Measurements from ENCODE around the gene SSH2.

The SSH2 gene

DNA sequence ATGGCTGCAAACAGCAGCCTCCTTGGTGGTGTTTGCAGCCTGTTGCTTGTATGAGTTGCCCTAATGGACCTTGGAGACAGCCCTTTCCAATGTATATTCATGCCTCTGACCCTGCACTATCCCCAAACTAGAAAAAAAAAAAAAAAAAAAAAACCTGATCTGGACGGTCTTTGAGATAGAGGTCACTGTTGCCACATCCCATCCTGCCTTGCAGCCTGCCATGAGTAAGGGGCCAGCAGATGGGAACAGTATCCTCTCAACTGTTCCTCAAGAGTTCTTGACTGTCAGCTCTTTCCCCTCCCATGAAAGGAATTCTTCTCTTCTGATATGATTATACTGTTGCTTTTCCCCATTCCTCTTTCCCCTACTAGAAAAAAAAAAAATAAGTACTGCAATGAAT lies 152.4 kb downstream of the SSH2 start:
- Histone ChIP-seq H3K4me3 (ENCODE audit: low read length) (no peak overlapping the region), H3K27ac (ENCODE audit: low read depth, low read length) (no peak overlapping the region), H3K9ac (ENCODE audit: low read length) (no peak overlapping the region), H3K4me1 (ENCODE audit: control insufficient read depth, insufficient read depth, low read length) (no peaks in the 10 kb centered on the region), H3K27me3 (ENCODE audit: control insufficient read depth, insufficient read depth, low read length) (no peaks in the 10 kb centered on the region), H3K36me3 (ENCODE audit: control insufficient read depth, insufficient read depth, low read length) (no peaks in the 10 kb centered on the region)

DNA sequence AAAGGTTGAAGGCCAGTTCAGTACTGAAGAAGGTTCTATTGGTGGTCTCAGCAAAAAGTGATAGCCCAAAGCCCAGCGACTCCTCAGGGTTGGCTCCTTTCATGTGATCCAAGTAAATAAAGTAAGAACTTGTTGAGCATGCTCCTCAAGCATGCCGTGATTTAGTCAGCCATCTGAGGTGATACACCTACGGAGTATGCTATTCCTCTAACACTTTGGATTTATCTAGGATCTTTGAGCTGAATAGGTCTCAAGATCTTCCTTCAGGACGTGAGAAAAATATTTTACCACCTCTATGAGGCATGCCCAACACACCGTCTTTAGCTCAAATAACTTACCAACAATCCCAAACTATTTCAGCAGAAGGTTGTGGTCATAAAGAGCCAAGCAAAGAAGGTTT lies 154.0 kb downstream of the SSH2 start:
- Histone ChIP-seq H3K4me3 (ENCODE audit: low read length) (no peak overlapping the region), H3K27ac (ENCODE audit: low read depth, low read length) (no peak overlapping the region), H3K9ac (ENCODE audit: low read length) (no peak overlapping the region), H3K4me1 (ENCODE audit: control insufficient read depth, insufficient read depth, low read length) (no peaks in the 10 kb centered on the region), H3K27me3 (ENCODE audit: control insufficient read depth, insufficient read depth, low read length) (no peaks in the 10 kb centered on the region), H3K36me3 (ENCODE audit: control insufficient read depth, insufficient read depth, low read length) (no peaks in the 10 kb centered on the region)

DNA sequence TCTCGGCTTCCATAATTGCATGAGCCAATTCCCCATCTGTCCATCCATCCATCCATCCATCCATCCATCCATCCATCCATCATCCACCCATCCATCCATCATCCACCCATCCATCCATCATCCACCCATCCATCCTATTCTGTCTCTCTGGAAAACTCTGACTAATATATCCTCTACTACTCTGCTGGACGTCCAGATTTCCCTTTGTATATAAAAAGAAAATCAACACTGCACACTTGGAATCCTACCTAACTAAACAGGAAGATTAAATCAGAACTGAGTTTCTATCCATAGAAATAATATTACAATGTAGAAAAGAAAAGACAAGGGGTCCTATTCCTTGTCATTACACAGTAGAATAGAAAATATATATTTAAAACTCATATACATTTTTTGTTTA lies 157.0 kb downstream of the SSH2 start:
- no peak overlapping the region for H3K9ac ChIP-seq (ENCODE audit: low read length)
- H3K4me1 ChIP-seq (ENCODE audit: control insufficient read depth, insufficient read depth, low read length): no peaks in the 10 kb centered on the region
- H3K4me3 ChIP-seq (ENCODE audit: low read length): no peak overlapping the region
- H3K27ac ChIP-seq (ENCODE audit: low read depth, low read length): no peak overlapping the region
- H3K36me3 ChIP-seq (ENCODE audit: control insufficient read depth, insufficient read depth, low read length): no peaks in the 10 kb centered on the region
- no peaks in the 10 kb centered on the region for H3K27me3 ChIP-seq (ENCODE audit: control insufficient read depth, insufficient read depth, low read length)

DNA sequence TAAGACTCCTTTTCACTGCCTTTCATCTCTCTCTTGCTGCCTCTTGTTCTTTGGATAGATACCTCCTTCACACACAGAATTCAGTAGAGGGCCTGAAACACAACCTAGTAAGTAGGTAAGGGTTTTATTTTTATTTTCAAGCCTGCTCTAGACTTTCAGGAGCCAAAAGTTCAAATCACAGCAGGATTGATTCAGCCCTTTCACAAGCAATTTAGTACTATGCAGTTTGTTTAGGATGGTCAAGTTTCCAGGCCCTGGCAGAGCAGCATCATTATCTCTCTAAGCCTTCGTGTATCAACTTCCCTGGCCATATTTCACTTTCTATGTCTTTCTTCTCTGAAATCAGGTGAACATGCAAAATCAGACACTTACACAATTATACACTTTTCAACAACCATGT lies 158.5 kb downstream of the SSH2 start:
- Histone ChIP-seq H3K36me3 (ENCODE audit: control insufficient read depth, insufficient read depth, low read length) (no peaks in the 10 kb centered on the region), H3K4me1 (ENCODE audit: control insufficient read depth, insufficient read depth, low read length) (no peaks in the 10 kb centered on the region), H3K9ac (ENCODE audit: low read length) (no peak overlapping the region), H3K27ac (ENCODE audit: low read depth, low read length) (no peak overlapping the region), H3K27me3 (ENCODE audit: control insufficient read depth, insufficient read depth, low read length) (no peaks in the 10 kb centered on the region), H3K4me3 (ENCODE audit: low read length) (no peak overlapping the region)

DNA sequence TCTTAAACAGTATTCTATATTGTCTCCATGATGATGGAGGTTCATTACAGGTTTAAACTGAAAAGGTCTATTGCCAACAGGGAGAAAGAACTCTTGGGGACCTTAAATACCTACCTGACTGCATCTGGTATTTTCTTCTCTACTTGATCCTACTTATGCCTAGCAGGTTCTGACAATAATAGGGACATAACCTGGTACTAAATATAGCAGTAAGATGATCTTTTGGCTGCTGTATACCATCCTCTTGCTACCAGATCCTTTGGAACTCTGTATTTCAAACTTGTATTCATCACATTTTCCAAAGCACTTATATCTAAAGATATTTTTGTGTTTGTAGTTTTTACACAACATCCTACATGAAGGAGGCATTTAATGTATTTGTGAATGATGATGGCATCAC lies 160.8 kb downstream of the SSH2 start:
- Histone ChIP-seq H3K4me1 (ENCODE audit: control insufficient read depth, insufficient read depth, low read length) (no peaks in the 10 kb centered on the region), H3K27ac (ENCODE audit: low read depth, low read length) (no peak overlapping the region), H3K36me3 (ENCODE audit: control insufficient read depth, insufficient read depth, low read length) (no peaks in the 10 kb centered on the region), H3K4me3 (ENCODE audit: low read length) (no peak overlapping the region), H3K9ac (ENCODE audit: low read length) (no peak overlapping the region), H3K27me3 (ENCODE audit: control insufficient read depth, insufficient read depth, low read length) (no peaks in the 10 kb centered on the region)

DNA sequence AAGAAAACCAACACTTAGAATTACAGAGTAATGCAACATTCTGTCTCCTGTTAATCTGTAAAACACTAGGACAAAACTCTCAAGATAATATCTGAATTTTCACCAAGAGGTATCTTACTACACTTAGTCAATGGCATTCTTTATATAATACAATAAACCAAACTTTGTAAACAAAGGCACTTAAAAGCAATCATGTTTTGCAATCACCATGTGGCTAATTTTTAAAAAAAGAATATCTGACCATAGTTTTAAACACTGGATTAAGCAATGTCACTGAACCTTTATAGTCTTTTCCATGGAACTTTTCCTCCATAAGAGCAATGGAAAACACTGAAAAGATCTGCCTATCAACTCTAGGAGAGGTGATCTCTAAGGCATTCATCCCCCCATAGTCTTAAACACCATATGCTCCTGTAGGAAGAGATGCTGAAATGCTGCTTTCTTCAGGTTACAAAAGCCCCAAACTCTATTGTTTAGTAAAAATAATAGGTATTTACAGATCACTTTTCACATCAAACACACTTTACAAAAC lies 163.2 kb downstream of the SSH2 start:
- no peak overlapping the region for H3K4me3 ChIP-seq (ENCODE audit: low read length)
- no peak overlapping the region for H3K27ac ChIP-seq (ENCODE audit: low read depth, low read length)
- H3K4me1 ChIP-seq (ENCODE audit: control insufficient read depth, insufficient read depth, low read length): no peaks in the 10 kb centered on the region
- H3K27me3 ChIP-seq (ENCODE audit: control insufficient read depth, insufficient read depth, low read length): no peaks in the 10 kb centered on the region
- no peaks in the 10 kb centered on the region for H3K36me3 ChIP-seq (ENCODE audit: control insufficient read depth, insufficient read depth, low read length)
- H3K9ac ChIP-seq (ENCODE audit: low read length): no peak overlapping the region

DNA sequence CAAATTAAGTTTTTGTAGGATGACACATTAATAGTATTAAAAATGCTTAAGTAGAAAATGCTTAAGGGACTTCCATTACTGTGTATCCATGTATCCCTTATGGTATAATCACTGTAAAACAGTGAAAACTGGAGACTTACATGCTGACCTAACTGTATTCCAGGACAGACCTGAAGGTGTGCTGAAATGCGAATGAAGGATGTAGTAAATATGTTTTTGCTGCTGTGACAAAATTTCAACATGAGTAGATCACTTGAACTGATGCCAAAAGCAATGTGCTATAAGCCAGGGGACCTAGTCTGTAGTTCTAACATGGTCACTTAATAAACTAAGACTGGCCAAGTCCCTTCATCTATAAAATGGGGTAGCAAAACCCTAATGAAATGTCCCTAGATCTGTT lies 165.3 kb downstream of the SSH2 start:
- Histone ChIP-seq H3K4me3 (ENCODE audit: low read length) (no peak overlapping the region), H3K27me3 (ENCODE audit: control insufficient read depth, insufficient read depth, low read length) (no peaks in the 10 kb centered on the region), H3K36me3 (ENCODE audit: control insufficient read depth, insufficient read depth, low read length) (no peaks in the 10 kb centered on the region), H3K9ac (ENCODE audit: low read length) (no peak overlapping the region), H3K4me1 (ENCODE audit: control insufficient read depth, insufficient read depth, low read length) (no peaks in the 10 kb centered on the region), H3K27ac (ENCODE audit: low read depth, low read length) (no peak overlapping the region)

DNA sequence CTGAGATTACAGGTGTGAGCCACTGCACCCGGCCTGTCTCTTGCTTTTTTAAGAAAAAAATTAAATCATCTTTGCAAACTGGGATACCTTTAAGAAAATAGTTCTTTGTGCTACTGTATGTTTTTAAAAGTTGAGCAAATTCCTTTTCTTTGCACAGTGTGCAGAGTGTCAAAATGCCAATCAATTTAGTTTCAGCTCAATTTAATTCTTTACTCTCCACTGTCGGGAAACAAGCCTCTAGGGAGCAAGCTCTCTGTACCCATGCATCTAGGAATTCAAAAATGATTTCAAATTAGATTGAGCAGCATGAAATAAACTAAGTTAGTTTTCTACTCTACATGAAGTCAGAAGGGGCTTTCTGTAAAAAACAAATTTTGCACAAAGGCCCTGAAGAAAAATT lies 165.8 kb downstream of the SSH2 start:
- no peak overlapping the region for H3K27ac ChIP-seq (ENCODE audit: low read depth, low read length)
- no peaks in the 10 kb centered on the region for H3K4me1 ChIP-seq (ENCODE audit: control insufficient read depth, insufficient read depth, low read length)
- H3K4me3 ChIP-seq (ENCODE audit: low read length): no peak overlapping the region
- no peak overlapping the region for H3K9ac ChIP-seq (ENCODE audit: low read length)
- no peaks in the 10 kb centered on the region for H3K27me3 ChIP-seq (ENCODE audit: control insufficient read depth, insufficient read depth, low read length)
- no peaks in the 10 kb centered on the region for H3K36me3 ChIP-seq (ENCODE audit: control insufficient read depth, insufficient read depth, low read length)

DNA sequence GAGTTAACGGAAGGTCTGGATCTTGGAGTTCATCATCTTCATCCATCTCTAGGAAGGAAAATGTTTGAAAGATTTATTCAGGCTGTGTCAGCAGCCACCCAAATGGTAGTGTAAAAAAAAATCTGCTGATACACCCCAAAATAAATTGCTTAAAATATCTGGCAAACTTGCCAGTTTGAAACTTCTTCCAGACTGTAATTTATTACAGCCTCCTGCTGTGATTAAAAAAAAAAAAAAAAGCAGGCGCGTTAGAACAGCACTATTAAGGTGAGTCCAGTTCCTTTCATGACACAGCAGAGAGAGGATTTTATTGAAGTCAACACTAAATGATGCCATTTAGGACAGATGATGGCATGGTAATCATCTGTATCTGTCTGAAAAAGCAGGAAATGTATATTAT lies 166.8 kb downstream of the SSH2 start:
- H3K27me3 ChIP-seq (ENCODE audit: control insufficient read depth, insufficient read depth, low read length): no peaks in the 10 kb centered on the region
- no peak overlapping the region for H3K9ac ChIP-seq (ENCODE audit: low read length)
- H3K4me1 ChIP-seq (ENCODE audit: control insufficient read depth, insufficient read depth, low read length): no peaks in the 10 kb centered on the region
- no peak overlapping the region for H3K4me3 ChIP-seq (ENCODE audit: low read length)
- no peaks in the 10 kb centered on the region for H3K36me3 ChIP-seq (ENCODE audit: control insufficient read depth, insufficient read depth, low read length)
- no peak overlapping the region for H3K27ac ChIP-seq (ENCODE audit: low read depth, low read length)

DNA sequence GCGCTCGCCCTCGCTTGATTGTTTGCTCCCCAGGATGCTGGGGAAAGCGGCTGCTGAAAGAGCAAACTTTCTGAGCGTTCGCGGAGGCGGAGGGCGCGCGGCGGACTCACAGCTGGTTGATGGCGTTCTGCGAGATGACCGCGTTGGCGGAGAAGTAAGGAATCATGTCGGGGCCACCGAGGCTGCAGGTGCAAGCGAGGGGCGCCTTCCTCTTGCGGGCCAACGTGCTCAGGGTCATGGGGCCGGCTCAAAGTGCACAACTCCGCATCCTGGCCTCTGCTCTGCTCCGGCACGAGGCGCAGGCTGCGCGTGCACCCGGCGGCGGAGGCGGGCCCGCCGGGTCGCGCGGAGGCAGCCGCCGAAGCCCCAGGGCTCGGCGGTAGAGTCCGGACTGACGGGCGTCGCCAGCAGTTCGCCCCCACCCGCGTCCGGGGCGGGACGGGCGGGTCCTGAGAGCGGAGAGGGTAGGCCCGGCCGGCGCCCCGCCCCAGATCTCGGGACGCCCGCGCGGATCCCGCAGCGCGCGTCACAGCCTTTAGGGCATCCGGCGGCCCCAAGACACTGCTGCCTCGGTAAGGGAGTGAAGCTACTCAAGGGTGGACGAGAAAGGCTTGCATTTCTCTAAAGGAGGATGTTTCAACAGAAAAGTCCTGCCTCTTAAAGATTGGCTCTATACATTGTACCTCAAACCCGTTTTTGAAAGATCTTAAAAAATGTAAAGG lies 168.8 kb downstream of the SSH2 start:
- Histone ChIP-seq H3K4me1 (ENCODE audit: control insufficient read depth, insufficient read depth, low read length) (no peaks in the 10 kb centered on the region), H3K4me3 (ENCODE audit: low read length) (peak overlapping the region; percentile 85), H3K9ac (ENCODE audit: low read length) (peak overlapping the region; percentile 73), H3K27ac (ENCODE audit: low read depth, low read length) (peak overlapping the region; percentile 65), H3K27me3 (ENCODE audit: control insufficient read depth, insufficient read depth, low read length) (no peaks in the 10 kb centered on the region), H3K36me3 (ENCODE audit: control insufficient read depth, insufficient read depth, low read length) (no peaks in the 10 kb centered on the region)

DNA sequence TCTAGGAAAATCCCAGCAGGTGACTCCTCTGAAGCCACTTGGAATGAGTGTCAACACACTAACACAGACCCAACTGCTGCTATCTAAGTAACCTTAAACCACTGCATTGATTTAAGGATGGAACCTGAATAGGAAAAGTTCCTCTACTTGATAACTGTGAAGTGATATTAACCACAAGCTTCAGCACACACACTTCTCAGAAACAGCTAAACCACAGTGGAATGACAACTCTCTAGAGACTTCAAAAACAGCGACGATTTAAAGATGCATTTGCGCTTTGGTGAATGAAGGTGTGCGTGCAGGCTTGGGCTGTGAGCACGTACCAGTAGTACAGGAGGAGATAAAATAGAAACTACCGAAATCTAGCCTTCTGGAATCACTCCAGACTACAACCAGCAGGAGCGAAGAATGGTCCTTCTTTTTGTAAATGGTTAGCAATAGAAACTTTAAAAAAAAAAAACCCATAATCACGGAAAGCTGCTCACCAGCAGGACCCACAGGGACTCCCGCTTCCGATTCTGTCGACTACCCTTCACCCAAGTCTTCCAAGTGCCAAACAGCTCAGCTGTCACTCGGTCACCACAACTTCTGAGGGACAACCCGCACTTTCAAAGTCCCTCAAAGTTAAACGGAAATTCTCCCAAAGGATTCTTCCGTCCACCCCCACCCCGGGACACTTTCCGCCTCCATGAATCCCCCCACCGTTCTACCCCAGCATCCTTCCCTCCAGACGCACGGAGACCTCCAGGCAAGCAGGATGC lies 169.6 kb downstream of the SSH2 start:
- Histone ChIP-seq H3K27ac (ENCODE audit: low read depth, low read length) (peak overlapping the region; percentile 41), H3K4me3 (ENCODE audit: low read length) (peak overlapping the region; percentile 85), H3K27me3 (ENCODE audit: control insufficient read depth, insufficient read depth, low read length) (no peaks in the 10 kb centered on the region), H3K9ac (ENCODE audit: low read length) (peak overlapping the region; percentile 73), H3K4me1 (ENCODE audit: control insufficient read depth, insufficient read depth, low read length) (no peaks in the 10 kb centered on the region), H3K36me3 (ENCODE audit: control insufficient read depth, insufficient read depth, low read length) (no peaks in the 10 kb centered on the region)

DNA sequence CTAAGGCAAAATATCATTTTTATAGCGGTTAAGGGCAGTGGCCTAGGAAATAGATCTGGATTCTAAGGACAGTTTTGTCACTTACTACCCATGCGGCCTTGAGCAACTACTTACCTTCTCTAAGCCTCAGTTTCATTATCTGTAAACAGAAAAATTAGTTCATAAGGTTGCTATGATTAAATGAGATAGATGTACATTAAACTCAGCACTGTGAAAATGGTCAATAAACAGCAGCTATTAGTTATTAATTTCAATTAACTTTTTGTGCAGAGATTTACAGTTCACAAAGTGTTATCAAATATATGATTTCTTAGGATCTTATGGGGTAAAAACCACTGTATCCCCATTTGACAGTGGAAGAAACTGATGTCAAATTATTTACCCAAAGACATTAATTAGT lies 171.8 kb downstream of the SSH2 start:
- Histone ChIP-seq H3K4me3 (ENCODE audit: low read length) (no peak overlapping the region), H3K27ac (ENCODE audit: low read depth, low read length) (no peak overlapping the region), H3K4me1 (ENCODE audit: control insufficient read depth, insufficient read depth, low read length) (no peaks in the 10 kb centered on the region), H3K36me3 (ENCODE audit: control insufficient read depth, insufficient read depth, low read length) (no peaks in the 10 kb centered on the region), H3K9ac (ENCODE audit: low read length) (no peak overlapping the region), H3K27me3 (ENCODE audit: control insufficient read depth, insufficient read depth, low read length) (no peaks in the 10 kb centered on the region)

DNA sequence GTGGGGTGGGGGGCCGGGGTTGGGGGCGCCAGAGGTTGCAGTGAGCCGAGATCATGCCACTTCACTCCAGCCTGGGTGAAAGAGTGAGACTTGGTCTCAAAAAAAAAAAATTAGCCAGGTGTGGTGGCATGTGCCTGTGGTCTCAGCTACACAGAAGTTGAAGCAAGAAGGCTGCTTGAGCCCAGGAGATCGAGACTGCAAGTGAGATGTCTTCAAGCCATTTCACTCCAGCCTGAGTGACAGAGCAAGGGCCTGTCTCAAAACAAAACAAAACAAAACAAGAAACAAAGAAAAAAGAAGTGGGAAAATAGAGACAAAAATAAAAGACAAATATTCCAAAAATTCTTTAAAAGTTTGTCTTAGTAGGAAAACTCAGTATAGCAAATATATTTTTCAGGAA lies 172.2 kb downstream of the SSH2 start:
- H3K9ac ChIP-seq (ENCODE audit: low read length): no peak overlapping the region
- H3K4me1 ChIP-seq (ENCODE audit: control insufficient read depth, insufficient read depth, low read length): no peaks in the 10 kb centered on the region
- no peaks in the 10 kb centered on the region for H3K27me3 ChIP-seq (ENCODE audit: control insufficient read depth, insufficient read depth, low read length)
- H3K36me3 ChIP-seq (ENCODE audit: control insufficient read depth, insufficient read depth, low read length): no peaks in the 10 kb centered on the region
- no peak overlapping the region for H3K4me3 ChIP-seq (ENCODE audit: low read length)
- no peak overlapping the region for H3K27ac ChIP-seq (ENCODE audit: low read depth, low read length)

Measured in rectal smooth muscle tissue (tissue), 1 donor.